ENCODE measurements around the gene ZNF692.
"Not testable (repeated sequence)": the region's sequence is repeated elsewhere in the genome, so short reads cannot be mapped to it uniquely, and the experiment has no call there.

Gene ZNF692

DNA sequence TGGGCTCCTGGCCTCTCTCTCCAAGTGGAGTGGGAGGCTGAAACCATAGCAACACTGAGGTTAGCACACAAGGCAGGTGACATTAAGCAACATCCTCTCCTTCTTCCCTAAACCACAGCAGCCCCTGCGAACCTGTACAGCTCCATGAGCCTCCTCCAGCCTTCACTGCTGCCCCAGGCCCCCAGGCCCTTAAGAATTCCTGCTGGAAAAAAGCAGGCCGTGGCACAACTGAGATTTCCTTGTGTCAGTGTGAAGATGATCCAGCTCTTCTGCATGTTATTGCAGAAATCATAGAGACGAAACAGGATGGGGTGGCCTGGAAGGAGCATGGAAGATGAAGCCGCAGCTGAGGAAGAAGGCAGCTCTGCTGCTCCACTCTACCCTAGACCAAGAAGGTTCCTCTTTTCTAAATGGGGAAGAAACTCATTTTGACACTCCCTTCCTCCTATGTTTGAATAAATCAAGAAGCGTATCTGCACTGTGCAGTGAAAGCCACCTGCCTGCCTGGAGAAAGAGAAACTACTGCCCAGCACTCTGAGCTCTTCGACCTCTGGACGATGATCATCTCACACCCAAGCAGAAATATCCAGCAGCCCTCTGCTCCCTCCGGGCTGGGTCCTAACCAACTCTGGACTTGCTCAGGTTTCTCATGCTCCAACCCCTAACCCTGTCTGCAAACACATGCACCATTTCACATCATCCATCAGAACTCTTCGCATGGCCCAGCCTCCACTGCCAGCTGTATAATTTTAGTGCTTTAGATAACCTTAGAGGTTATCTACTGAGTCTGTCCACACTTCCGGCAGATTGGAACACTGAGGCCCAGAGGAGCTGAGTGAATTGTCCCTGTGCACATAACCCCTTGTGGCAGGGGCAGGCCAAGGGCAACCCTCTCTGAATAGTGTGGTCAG lies 53.9 kb downstream of the ZNF692 start:
- DNase-seq, result no peak

DNA sequence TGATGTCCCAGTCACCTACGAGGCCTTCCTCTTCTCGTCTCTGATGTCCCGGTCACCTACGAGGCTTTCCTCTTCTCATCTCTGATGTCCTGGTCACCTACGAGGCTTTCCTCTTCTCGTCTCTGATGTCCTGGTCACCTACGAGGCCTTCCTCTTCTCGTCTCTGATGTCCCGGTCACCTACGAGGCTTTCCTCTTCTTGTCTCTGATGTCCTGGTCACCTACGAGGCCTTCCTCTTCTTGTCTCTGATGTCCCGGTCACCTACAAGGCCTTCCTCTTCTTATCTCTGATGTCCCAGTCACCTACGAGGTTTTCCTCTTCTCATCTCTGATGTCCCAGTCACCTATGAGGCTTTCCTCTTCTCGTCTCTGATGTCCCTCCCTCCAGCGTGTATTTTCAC lies 55.4 kb downstream of the ZNF692 start:
- not testable (repeated sequence) for DNase-seq

DNA sequence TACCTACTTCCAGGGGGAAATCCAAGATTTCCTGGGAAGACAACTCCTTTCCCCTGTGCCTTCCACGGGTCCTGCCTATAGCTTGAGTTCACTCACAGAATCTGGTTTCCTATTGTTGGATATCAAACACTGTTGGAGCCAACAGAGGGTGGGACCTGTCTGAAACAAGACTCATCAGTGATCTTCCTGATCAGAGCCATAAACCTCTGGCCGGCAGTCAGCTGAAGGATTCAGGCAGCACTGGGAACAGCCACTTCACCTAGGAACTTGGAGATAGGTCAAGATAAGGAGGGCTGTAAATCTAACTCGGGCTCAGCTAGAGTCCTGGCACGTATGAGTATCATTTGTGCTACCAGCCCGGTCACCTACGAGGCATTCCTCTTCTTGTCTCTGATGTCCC lies 56.4 kb downstream of the ZNF692 start:
- DNase-seq, result no peak

DNA sequence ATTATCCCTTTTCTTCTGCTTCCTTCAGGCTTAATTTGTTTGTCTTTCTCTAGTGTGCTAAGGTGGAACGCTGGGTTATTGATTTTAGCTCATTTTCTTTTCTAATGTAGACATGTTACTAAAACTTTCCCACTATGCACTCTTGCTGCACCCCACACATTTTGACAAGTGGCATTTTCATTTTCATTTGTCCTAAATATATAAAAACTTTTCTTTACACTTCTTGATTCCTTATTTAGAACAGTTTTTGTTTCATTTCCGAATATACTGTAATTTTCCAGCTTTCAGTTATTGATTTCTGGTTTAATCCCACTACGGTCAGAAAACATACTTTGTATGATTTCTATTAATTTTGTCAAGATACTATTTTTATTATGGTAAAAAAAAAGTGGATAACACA lies 58.4 kb downstream of the ZNF692 start:
- DNase-seq, result no peak
